ENCODE data around the gene STK32A. TPM values are rescaled to one million over a fixed set of nuclear protein-coding genes. Genes with fewer than 3 reads are reported as not detected.

STK32A gene
- total and polyA plus RNA-seq, 2 donors (not counting 1 experiment from before 2014, with no cell fraction given): not detected

- H3K36me3 ChIP-seq (replicated peaks in 1 of 2; ENCODE audit: control extremely low read depth in 1 of 2, control insufficient read depth in 1 of 2, extremely low read depth in 1 of 2, insufficient read depth in 2 of 2, low read length in 1 of 2): no peaks in the 10 kb centered on the region
- ATAC-seq (ENCODE audit: low read depth) (no peak), DNase-seq (no peak)
- H3K9me3 ChIP-seq (ENCODE audit: control extremely low read depth in 1 of 3, control insufficient read depth in 2 of 3, insufficient read depth in 1 of 3, low read length in 2 of 3): peaks cover 0 to 10% (median 0%) of the 10 kb centered on the region in 3 donors
- no peak overlapping the region for H3K9ac ChIP-seq (ENCODE audit: low read length)
- H2AFZ ChIP-seq (ENCODE audit: insufficient read depth, low read depth, low read length, poor library complexity, severe bottlenecking): no peak overlapping the region
- Mint-ChIP-seq H3K4me1 (no peaks in the 10 kb centered on the region), H3K4me3 (no peak overlapping the region), H3K27ac (no peak overlapping the region), H3K9me3 (ENCODE audit: insufficient read depth) (peaks cover 7% of the 10 kb centered on the region), H3K27me3 (no peaks in the 10 kb centered on the region)
- no peaks in the 10 kb centered on the region for H3K4me1 ChIP-seq (ENCODE audit: control insufficient read depth in 2 of 2, insufficient read depth in 2 of 2, low read length in 2 of 2)
- no peaks in the 10 kb centered on the region for H4K20me1 ChIP-seq (ENCODE audit: control insufficient read depth, insufficient read depth, low read length, poor library complexity, severe bottlenecking)
- intact Hi-C loops (cut with micrococcal nuclease): no loop called here
- H3K79me2 ChIP-seq (ENCODE audit: control insufficient read depth, insufficient read depth, low read length): no peaks in the 10 kb centered on the region
- H3K27me3 ChIP-seq (replicated peaks in 1 of 4; ENCODE audit: control extremely low read depth in 1 of 4, control insufficient read depth in 3 of 4, insufficient read depth in 4 of 4, low read length in 3 of 4): no peaks in the 10 kb centered on the region
- H3K4me2 ChIP-seq (replicated peaks; ENCODE audit: low read depth, low read length, poor library complexity, severe bottlenecking): no peak overlapping the region
- TF ChIP-seq CTCF (IDR thresholded peaks at IDR 0.05): no peak
- no peak for TF ChIP-seq EZH2 (IDR thresholded peaks at IDR 0.05; ENCODE audit: borderline replicate concordance, insufficient read depth, low read depth, low read length, poor library complexity, severe bottlenecking)
- ChIA-PET POLR2A (no interaction called here), CTCF (no interaction called here)
- no peak overlapping the region for H3K27ac ChIP-seq (ENCODE audit: low read length in 2 of 2)
- H3K4me3 ChIP-seq (ENCODE audit: control extremely low read depth in 1 of 5, extremely low read depth in 1 of 5, insufficient read depth in 1 of 5, low read depth in 2 of 5, low read length in 4 of 5): no peak overlapping the region
These were observed 106.5 kb downstream of the STK32A start for GRCh38 chr5:147341345-147341744.

- WGBS (ENCODE audit: insufficient coverage): no CpG with 5 or more reads among the region's 1 CpG
These were observed 110.0 kb downstream of the STK32A start for GRCh38 chr5:147344861-147345260.

More at GRCh38 chr5:147344861-147345260, 110.0 kb downstream of the STK32A start:
- H2AFZ ChIP-seq (ENCODE audit: insufficient read depth, low read depth, low read length, poor library complexity, severe bottlenecking): no peak overlapping the region
- intact Hi-C loops (cut with micrococcal nuclease): no loop called here
- no peaks in the 10 kb centered on the region for H3K79me2 ChIP-seq (ENCODE audit: control insufficient read depth, insufficient read depth, low read length)
- peaks cover 0 to 2% (median 0%) of the 10 kb centered on the region in 3 donors for H3K9me3 ChIP-seq (ENCODE audit: control extremely low read depth in 1 of 3, control insufficient read depth in 2 of 3, insufficient read depth in 1 of 3, low read length in 2 of 3)
- H4K20me1 ChIP-seq (ENCODE audit: control insufficient read depth, insufficient read depth, low read length, poor library complexity, severe bottlenecking): no peaks in the 10 kb centered on the region
- Mint-ChIP-seq H3K4me1 (no peaks in the 10 kb centered on the region), H3K27me3 (no peaks in the 10 kb centered on the region), H3K4me3 (no peak overlapping the region), H3K27ac (no peak overlapping the region), H3K9me3 (ENCODE audit: insufficient read depth) (no peaks in the 10 kb centered on the region)
- DNase-seq (no peak), ATAC-seq (ENCODE audit: low read depth) (no peak)
- no peak overlapping the region for H3K27ac ChIP-seq (ENCODE audit: low read length in 2 of 2)
- TF ChIP-seq EZH2 (IDR thresholded peaks at IDR 0.05; ENCODE audit: borderline replicate concordance, insufficient read depth, low read depth, low read length, poor library complexity, severe bottlenecking) (no peak), CTCF (IDR thresholded peaks at IDR 0.05) (no peak)
- ChIA-PET POLR2A (no interaction called here), CTCF (no interaction called here)
- H3K4me2 ChIP-seq (replicated peaks; ENCODE audit: low read depth, low read length, poor library complexity, severe bottlenecking): no peak overlapping the region
- no peaks in the 10 kb centered on the region for H3K27me3 ChIP-seq (replicated peaks in 1 of 4; ENCODE audit: control extremely low read depth in 1 of 4, control insufficient read depth in 3 of 4, insufficient read depth in 4 of 4, low read length in 3 of 4)
- no peak overlapping the region for H3K4me3 ChIP-seq (ENCODE audit: control extremely low read depth in 1 of 5, extremely low read depth in 1 of 5, insufficient read depth in 1 of 5, low read depth in 2 of 5, low read length in 4 of 5)
- no peaks in the 10 kb centered on the region for H3K4me1 ChIP-seq (ENCODE audit: control insufficient read depth in 2 of 2, insufficient read depth in 2 of 2, low read length in 2 of 2)
- H3K36me3 ChIP-seq (replicated peaks in 1 of 2; ENCODE audit: control extremely low read depth in 1 of 2, control insufficient read depth in 1 of 2, extremely low read depth in 1 of 2, insufficient read depth in 2 of 2, low read length in 1 of 2): no peaks in the 10 kb centered on the region
- no peak overlapping the region for H3K9ac ChIP-seq (ENCODE audit: low read length)
